NCI-H2196 treated with DMSO at 0.1 percent for 48 hours (cell line): ENCODE data around the gene TBX5.

Experiments used
- DNase-seq: peaks from one replicate; lab custom pipeline; 2025; ENCODE audit not compliant: unreplicated experiment; lab: John Stamatoyannopoulos, UW

TBX5 gene

DNA sequence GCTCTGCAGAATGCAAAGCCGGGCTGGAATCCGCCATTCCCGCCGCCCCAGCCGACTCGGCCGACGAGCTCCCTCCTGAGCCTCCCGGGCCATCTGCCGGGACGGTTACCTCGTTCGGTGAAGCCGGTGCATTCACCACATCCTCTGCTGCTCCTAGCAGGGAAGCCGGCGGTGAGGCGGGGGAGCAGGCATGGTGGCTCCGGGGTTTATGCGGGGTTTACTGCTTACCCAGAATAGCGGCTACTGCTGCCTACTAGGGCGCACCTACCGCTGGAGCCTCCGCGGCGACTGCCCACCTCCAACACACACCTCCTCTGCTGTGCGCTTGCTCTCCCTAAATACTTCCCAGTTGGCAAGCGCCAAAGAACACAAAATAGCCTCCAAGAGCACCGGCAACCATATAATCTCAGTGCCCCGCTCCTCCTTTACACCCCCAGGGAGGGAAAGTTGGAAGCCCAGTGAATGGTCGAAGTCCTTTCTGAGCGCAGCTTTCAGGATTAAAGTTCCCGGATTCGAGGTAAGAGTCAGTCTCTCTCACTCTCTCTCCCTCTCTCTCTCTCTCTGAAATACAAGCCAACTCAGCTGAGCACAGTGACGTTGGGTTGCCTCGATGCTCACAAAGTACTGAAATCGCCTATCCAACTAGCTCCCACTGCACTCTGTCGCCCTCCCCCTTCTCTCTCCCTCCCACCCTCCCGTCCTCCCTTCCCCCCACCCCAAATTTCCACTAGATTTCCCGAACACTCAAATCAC, at the start of gene TBX5:
TBX5 (minus strand) TSS at position 626 of the 753 bp plus-strand sequence. CDS start 2,246 bp downstream, outside the sequence.
- no peak for DNase-seq

DNA sequence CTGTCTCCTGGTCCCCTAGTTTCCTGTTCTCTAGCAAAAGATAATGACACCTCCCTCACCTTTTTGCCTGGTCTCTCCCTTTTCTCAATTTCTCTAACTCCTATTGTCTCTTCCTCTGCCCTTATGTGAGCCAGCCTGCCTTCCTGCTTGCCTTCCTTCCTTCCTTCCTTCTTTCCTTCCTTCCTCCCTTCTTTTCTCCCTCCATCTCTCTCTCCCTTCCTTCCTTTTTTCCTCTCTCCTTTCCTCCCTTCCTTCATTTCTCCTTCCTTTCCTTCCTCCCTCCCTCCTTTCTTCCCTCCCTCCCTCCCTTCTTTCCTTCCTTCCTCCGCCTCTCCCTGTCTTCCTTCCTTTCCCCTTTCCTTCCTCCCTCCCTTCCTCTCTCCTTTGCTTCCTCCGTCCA, 45.7 kb upstream of the TBX5 start:
- DNase-seq = no peak

DNA sequence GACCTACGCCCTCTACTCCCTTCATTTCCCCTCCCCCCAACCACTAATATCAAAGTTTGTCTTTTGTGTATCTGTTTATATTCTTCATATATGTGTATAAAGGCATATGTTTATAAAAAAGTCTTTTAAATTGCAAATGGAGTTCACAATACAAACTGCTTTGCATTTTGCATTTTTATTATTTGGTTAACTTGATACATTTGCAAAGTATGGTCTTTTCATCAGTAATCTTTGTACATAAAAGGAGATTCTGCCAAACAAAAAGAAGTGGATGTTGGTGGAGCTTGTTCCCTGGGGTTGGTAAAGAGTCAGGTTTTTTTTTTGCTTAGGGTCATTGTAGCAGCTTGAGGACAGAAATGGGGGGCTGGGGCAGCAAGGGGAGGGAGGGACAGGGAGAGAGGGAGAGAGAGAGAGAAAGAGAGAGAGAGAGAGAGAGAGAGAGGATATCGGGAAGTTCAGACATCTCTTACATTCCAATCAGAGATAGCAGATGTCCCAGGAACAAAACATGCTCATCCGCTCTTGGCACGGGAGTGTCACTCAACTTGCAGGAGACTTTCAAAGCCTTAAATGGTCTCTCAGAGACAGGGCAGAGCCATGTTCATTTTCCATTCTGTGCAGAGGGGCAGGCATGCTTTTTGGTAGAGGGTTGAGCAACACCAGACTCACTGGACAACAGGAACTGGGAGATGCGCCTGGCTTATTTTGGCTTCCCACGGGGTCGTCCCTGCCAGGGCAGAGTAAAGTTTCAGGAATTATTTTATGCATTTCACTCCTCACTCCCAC, 44.8 kb upstream of the TBX5 start:
- DNase-seq = no peak

DNA sequence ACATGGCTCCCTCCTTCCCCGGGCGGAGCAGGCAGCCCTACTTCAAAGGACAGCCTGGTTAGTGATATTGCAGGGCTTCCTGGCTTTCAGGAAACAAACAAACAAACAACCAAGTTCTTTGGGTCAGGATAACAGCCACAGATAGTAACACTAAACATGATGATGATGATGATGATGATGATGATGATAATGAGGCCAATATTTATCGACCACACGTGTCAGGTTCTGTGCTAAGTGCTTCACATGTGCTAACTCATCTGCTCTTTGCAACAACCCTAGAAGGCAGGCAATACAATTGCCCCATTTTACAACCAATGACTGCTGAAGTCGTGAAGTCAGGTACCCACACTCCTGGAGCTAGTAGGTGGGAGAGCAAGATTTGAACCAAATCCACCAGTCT, 44.1 kb upstream of the TBX5 start:
- DNase-seq = no peak

DNA sequence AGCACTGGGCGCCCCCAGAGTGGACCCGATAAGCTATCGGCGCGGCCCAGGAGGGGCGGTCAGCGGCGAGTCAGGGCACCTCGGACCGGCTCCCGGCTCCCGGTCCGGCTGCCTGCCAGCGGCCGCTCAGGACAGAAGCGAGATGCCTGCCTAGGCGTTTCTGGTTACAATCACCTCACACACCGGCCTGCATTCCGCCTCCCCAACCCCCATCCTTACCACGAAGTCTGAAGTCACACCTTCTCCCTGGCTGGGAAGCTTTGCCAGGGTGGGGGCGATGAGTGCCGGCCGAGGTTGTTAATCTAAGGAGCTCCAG, 42.6 kb upstream of the TBX5 start:
- no peak for DNase-seq

DNA sequence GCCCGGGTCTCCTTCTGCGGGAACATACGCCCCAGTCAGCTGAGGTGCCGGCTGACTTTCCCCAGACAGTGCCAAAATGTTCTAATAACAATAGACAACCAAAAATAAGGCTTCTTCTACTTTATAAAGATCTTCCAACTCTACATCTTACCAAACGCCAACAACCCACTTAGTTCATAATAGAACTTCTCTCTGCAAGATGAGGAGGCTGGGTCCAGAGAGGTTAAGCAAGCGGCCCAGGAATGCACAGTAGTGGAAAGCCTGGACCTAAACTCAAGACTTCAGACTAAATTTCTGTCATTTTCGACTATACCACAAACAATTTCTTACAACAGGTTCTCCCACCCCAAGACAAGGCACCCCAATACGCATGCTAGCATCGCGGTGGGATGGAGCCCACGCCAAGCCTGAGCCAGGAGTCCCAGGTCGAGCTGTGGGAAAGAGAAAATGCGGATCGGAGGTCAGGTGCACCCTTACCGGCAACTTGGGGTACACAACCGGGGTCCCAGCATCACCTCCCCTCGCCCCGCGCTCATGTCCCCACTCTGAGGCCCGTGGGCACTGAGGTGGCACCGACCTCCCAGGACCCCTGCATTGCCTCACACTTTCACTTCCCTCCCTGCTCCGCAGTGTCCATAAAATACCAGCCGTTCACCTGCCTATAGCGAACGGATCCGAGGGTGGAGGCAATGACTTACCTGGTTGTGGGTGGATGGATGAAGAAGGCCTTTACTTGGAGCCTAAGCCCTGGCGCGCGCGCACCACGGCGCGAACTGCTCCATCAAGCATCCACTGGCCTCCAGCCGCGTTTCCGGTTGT, 42.1 kb upstream of the TBX5 start:
- DNase-seq = no peak

DNA sequence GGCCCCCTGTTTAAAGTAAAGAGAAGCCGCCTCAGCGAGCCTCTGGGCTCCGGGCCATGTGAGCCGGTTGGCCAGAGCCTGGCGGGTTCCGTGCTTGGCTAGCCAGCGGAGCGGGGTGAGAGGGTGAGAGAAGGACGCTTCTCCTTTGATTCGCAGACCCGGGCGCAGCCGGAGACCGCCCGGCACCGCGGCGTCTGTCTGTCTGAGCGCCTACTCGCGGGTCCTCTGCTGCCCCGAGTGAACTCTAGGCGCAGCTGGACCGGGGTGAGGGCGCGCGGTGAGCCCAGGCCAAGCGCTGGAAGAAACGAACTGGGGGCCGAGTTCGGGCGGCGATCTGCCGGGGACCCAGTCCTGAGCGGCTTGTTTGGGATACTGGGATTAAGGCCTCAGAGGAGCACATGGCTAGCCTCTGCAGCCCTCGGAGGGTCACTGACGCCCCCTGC, 41.4 kb upstream of the TBX5 start:
- DNase-seq = no peak

DNA sequence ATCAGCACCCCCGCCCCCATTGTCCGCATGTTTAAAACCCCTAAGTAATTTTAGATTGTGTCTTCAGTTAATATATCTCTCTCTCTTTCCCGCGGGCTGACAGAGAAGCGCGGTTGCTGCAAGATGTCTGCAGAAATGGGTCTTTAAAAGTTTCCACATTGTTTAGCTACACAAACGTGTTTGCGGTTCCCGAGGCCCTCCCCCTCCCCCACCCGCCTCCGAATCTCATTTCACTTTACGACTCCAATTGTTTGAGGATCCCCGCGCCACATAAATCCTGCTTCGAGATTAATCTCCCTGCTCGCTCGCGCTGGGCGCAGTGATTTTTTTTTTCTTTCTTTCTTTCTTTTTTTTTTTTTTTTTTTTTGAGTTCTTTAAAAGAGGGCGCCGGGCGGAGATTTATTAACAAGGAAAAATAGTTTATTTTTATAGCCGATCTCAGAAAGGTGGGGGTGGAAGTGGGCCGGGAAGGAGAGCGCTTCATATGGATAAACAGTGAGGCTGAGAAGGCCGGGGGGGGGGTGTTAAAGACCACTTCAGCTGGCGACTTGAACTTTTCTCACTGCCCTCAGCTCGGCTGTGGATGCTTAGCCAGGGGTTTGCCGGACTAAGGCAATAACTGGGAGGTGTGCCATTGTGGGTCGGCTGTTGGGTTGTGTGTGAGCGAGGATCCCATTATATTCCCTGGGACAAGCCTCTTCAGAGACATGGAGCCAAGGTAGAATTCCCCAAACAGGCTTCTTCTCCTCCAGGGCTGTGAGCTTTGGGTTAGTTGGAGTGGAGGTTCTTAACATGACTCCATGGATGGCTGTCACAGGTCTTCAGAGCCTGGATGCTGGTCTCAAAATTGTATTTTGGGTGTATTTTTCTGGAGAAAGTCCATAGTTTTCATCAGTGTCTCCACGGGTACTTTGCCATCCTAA, 39.7 kb upstream of the TBX5 start:
- no peak for DNase-seq

DNA sequence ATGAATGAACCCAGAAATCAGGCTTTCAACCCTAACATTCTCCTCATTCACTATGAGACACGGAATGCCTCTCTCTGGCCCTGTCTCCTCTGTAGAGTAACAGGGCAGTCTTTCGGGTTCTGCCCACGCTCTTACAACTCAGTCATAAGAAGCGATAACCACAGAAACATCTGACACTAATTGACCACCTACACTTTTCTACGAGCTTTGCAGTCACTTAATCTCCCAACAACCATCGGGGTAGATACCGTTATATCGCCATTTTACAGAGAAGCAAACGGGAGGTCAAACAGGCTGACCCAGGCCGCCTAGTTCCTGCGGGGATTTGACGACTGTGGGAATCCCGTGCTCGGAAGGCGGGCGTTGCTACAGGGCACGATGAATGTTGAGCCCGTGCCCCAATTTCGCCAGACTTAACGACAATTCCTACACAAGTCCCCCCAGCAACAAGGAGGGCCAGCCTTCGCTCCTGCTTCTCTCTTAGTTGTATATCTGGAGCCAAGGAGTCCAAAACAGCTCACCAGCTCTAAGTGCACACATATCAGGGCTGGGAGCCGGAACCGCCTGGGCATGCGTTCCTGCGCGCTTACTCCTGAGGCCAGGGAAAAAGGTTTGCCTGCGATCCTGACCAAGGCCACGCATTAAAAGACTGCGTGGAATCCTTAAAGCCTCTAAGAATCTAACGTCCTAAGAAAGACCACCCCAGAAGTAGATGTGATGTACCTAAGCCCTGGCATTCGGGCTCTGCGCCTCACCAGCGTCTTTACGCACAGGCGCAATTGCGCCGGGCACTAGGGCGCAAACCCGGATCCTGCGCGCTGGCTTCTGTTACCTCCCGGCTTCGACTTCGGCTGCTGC, 38.7 kb upstream of the TBX5 start:
- DNase-seq = no peak

DNA sequence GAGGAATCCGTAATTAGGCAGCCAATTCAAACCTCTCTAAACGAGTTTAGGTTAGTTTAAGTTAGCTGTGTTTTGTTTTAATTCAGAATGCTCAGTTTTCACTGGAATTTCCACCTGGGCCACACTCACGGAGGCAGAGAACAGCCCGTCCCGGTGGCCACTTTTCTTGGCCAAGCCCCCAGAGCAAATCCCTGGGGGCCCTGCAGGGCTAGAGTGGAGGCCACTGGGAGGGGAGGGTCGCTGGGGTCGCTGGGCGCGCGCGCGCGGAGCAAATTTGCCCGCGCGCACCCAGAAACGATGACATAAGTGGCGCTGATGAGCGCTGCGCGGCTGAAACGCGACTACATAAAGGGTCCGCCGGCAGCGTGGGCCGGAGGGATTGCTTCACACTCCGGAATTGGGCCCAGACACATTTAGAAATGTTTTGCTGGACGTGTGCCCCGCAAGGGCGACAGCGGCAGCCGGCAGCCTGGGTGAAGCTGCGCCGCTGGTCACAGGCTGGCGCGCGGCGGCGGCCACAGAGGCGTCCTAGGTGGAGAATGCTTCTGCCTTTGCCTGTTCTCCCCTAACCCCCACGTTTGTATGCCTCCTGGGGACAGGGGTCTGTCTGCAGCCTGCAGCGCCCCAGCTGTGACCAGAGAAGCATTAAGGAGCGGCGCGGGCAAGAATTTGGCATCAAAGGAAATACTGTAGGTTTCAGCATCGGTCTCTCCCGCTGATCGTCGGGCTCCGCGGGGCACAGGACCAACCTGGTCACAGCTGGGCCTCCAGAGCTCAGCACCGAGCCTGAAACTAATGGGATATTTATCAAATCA, 37.9 kb upstream of the TBX5 start:
- DNase-seq = no peak

DNA sequence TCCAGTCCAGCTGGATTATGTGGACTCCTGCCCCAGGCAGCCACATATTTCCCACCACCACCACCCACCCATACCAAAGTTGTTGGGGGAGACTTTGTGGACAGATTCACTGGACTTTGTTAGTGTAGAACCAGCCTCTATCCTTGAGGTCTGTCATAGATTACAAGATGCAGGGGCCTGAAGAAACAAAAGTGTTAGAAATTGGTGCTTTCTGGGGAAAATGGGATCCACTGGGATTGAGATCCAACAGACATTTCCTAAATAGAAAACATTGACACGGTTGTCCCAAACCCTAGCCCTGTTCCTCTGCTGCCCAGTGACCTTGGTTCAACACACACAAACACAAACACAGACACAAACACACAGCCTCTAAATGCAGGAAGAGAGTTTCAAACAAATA, 36.6 kb upstream of the TBX5 start:
- DNase-seq = no peak

DNA sequence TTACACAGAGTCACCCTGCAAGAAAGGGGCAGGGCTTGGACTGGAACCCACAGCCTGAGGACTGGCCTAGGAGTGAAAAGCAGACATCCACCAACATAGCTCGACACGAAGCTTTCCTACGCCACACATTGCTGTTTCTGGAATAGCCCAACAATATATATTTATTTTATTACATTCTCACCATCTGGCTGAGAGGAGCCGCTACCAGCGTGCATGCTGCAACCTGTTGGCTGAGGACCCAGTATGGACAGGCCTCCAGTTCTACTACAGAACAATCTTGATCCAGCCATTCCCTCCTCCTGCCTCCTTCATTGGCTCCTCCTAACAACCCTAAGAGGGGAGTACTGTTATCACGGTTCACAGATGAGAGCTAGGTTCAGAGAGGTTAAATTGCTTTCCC, 35.6 kb upstream of the TBX5 start:
- no peak for DNase-seq

DNA sequence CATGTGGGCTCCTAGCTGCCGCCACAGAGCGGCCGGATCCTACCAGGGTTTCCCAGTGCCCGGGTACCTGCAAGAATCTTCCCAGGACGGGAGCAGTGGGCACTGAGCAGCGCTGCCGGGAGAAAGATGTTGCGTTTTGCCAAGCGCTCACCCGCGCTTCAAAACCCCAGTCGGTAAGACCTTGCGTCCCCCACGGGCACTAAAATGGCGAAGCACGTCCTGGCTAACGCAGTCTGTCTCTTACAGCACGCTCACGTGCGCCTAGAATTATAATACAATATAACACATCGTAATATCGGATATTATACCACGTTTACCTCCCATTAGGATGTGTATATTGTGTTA, 35.1 kb upstream of the TBX5 start:
- DNase-seq = no peak

DNA sequence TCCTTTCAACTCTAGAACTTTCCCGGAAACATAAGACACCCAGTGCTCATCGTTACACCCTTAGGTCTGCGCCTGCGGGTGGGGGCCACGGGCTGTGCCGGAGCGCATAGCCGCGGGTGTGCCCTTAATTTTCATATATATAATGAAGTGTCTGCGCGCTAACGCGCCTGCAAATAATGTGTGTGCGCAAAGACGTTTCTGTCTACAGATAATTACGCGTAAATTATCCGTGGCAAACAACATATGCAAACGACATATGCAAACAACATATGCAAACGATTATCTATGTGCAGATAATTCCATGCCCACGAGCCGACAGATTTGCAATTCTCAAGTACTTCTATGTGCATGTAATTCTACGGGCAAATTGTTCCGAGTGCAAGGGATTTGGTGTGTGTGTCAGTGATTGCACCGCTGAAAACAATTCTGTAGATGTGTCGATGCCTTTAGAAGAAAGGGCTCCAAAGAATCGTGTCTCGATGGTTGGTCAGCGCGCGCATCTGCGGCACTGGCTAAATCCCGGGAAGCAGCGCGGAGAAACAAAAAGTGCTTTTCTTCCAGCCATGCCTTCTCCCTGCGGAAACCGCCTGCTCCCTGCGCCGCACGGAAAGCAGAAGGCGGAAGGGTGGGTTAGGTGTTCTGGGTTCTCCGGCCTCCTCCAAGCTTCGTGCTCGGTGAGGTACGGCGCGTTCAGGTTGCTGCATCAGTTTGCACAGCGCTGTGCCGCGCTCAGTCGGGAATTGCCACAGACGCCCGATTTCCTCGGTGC, 34.5 kb upstream of the TBX5 start:
- DNase-seq = no peak

DNA sequence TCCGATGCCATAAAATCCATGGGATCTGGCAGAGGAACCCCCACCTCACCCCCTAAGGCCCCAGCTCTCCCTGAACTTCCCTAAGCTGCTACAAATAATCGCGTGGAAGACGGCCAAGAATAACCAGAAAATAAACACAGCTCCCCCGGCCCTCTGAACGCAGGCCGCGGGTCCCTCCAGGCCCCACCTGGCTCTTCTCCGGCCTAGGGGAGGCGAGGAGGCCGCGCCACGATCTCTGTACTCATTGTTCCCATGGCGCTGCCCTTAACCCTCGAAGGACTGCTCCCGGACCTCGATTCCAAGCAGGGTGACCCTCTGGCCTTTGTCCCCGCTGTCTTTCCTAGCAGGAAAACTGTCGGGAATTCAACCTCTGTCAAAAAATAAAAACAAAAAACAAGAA, 33.9 kb upstream of the TBX5 start:
- no peak for DNase-seq

DNA sequence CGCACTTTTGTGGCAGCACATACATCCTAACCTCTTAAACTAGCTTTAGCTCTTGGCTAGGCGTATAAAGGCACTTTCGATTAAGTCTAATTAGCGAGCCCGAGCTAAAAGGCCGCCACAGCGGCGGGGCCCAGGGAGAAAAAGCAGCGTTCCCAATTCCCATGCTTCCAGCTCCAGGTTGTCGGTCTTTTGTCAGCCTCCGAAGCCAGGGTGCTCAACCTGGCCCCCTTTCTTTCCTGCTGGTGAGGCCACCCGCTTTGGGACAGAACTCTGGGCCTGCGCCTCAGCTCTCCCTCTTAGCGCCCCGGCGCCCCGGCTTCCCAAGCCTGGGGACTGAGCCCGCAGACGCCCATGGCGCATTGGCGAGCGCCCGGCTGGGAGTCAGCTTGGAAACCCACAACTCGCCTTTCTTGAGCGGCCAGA, 33.3 kb upstream of the TBX5 start:
- no peak for DNase-seq

DNA sequence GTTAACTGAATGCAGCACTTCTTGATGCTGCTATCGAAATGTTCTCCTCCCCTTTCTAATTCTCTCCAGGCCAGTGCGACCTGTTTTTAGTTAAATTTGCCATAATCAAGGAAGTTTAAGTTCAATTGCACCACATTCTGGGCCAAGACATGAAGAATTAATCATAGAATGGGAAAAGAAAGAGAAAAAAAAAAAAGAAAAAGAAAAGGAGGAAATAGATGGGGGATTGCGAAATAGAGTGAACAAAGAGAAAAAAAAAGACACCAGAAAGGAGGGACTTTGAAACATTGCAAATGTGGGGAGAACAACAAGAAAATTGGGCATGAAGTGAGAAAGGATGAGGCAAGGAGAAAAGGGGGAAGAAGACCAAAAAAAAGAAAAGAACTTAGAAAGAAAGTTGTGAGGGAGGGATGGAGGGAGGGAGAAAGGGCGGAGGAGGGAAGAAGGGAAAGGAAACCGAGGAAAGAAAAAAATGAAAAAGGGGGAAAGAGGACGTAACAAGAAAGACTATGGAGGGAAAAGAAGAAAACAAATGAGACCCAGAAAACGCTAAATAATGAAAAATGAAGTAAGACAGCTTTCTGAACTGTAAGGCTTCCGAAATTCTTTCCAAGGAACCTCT, 32.8 kb upstream of the TBX5 start:
- no peak for DNase-seq

DNA sequence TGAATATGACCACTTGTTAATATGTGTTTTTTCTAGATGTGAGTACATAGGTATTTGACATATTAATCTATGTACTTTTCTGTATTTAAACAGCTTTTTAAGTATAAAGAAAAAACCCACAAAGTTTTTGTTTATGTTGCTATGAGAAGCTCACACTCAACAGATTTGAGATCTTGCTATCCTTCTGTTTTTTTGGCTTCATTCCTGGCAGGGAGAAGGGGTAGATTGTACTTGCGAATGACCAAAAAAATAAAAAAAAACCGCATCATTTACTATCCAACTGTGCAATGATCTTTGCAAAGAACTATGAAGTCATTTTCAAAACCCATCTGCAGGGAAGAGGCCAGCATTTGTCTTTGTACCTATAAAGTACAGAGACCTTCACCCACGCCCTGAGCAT, 28.4 kb upstream of the TBX5 start:
- no peak for DNase-seq
